ENCODE measurements around the gene USO1.
"Not testable (repeated sequence)": the region's sequence is repeated elsewhere in the genome, so short reads cannot be mapped to it uniquely, and the experiment has no call there.

Gene USO1

DNA sequence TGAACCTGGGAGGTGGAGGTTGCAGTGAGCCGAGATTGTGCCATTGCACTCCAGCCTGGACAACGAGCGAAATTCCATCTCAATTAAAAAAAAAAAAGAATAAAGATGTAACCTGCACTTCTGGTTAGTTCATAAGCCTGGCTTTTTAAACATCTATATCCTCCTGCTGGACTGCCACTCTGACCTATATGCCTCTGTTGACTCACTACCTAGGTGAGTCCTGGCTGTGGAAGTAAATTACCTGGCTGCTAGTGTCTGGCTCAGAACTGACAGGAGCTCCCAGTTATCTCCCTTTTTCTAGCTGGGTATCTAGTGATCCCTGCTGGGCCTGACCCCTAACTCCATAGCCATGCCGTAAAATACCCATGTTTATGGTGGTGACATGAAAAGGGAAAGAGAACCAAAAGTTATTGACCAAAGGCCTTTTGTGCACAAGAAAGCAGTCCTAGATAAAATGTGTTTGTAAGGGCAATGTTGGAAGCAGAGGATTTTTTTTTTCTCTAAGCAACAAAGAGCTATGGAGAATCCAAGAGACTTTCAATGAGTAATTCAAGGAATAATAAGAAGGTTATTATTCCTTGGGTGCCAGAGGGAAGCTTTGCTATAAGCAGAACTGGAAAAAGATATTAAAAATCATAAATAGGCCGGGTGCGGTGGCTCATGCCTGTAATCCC is 40.8 kb upstream of the USO1 start:
- TF ChIP-seq, protein P1, sequence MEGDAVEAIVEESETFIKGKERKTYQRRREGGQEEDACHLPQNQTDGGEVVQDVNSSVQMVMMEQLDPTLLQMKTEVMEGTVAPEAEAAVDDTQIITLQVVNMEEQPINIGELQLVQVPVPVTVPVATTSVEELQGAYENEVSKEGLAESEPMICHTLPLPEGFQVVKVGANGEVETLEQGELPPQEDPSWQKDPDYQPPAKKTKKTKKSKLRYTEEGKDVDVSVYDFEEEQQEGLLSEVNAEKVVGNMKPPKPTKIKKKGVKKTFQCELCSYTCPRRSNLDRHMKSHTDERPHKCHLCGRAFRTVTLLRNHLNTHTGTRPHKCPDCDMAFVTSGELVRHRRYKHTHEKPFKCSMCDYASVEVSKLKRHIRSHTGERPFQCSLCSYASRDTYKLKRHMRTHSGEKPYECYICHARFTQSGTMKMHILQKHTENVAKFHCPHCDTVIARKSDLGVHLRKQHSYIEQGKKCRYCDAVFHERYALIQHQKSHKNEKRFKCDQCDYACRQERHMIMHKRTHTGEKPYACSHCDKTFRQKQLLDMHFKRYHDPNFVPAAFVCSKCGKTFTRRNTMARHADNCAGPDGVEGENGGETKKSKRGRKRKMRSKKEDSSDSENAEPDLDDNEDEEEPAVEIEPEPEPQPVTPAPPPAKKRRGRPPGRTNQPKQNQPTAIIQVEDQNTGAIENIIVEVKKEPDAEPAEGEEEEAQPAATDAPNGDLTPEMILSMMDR (IDR thresholded peaks at IDR 0.05; ENCODE audit: low read depth, low read length), result no peak
- TF ChIP-seq MYC (IDR thresholded peaks at IDR 0.05; ENCODE audit: low read depth, low read length), result no peak
- TF ChIP-seq, protein P2, sequence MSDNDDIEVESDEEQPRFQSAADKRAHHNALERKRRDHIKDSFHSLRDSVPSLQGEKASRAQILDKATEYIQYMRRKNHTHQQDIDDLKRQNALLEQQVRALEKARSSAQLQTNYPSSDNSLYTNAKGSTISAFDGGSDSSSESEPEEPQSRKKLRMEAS (IDR thresholded peaks at IDR 0.05; ENCODE audit: low read depth, low read length), result no peak
- no peak for TF ChIP-seq POLR2A (IDR thresholded peaks at IDR 0.05; ENCODE audit: extremely low read depth, insufficient read length)
- no peak for DNase-seq (ENCODE audit: low read depth)
- H3K4me3 ChIP-seq (ENCODE audit: low read depth, low read length), result no peak overlapping the region

DNA sequence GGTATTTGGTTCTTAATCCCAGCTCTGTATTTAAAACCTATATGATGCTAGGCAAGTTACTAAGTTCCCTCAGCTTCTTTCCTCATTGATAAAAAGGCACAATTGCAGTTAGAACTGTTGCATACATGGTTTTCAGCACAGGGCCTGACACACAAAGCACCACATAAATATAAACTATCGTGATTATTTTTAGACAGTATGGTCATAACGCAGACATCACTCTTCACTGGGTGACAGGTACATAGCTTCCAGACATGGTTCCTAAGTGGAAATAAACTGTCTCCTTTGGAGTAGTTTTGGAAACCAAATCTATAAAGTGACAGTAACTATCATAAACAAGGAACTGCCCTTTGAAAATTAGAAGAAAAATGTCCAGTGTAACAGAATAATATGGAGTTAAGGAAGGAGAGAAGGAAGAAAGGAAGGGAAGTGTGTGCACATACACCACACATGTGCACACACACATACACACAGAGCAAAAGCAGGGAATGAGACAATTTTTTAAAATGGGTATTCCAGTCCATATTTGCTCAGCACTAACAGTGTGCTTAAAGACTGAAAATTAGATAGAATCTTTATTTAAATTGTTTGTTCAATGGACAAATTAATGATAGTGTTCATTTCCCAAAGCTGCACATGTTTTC is 38.7 kb upstream of the USO1 start:
- DNase-seq (ENCODE audit: low read depth), result no peak
- TF ChIP-seq POLR2A (IDR thresholded peaks at IDR 0.05; ENCODE audit: extremely low read depth, insufficient read length) (no peak), MYC (IDR thresholded peaks at IDR 0.05; ENCODE audit: low read depth, low read length) (no peak)
- TF ChIP-seq, protein P1 (IDR thresholded peaks at IDR 0.05; ENCODE audit: low read depth, low read length), result no peak
- H3K4me3 ChIP-seq (ENCODE audit: low read depth, low read length), result no peak overlapping the region

DNA sequence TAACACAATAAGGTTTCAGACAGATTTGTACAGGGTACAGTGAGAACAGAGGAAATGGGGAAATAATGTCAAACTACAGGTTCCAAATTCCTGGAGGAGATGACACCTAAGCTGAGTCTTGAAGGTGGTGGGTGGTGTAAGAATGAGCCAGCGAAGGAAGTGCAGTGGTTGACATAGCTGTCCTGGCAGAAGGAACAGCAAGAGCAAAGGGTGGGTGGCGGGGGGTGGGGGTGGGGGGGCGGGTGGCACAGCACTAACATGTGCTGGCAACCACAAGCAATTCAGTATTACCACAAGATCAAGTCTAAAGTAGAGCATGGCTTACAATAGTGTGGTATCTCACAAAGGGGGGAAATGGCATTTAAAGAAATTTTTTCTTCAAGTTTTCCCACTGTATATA is 38.0 kb upstream of the USO1 start:
- DNase-seq (ENCODE audit: low read depth), result no peak
- H3K4me3 ChIP-seq (ENCODE audit: low read depth, low read length), result no peak overlapping the region
- TF ChIP-seq MYC (IDR thresholded peaks at IDR 0.05; ENCODE audit: low read depth, low read length) (no peak), POLR2A (IDR thresholded peaks at IDR 0.05; ENCODE audit: extremely low read depth, insufficient read length) (no peak)
- TF ChIP-seq, protein P1 (IDR thresholded peaks at IDR 0.05; ENCODE audit: low read depth, low read length), result no peak
- TF ChIP-seq, protein P2 (IDR thresholded peaks at IDR 0.05; ENCODE audit: low read depth, low read length), result no peak

DNA sequence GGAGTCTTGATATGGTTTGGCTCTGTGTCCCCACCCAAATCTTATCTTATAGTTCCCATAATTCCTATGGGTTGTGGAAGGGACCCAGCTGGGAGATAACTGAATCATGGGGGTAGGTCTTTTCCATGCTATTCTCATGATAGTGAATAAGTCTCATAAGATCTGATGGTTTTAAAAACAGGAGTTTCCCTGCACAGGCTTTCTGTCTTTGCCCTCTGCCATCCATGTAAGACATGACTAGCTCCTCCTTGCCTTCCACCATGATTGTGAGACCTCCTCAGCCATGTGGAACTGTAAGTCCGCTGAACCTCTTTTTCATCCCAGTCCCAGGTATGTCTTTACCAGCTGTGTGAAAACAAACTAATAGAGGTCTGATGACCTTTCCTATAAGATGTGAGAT is 37.3 kb upstream of the USO1 start:
- not testable (repeated sequence) for H3K4me3 ChIP-seq (ENCODE audit: low read depth, low read length); DNase-seq (ENCODE audit: low read depth)

DNA sequence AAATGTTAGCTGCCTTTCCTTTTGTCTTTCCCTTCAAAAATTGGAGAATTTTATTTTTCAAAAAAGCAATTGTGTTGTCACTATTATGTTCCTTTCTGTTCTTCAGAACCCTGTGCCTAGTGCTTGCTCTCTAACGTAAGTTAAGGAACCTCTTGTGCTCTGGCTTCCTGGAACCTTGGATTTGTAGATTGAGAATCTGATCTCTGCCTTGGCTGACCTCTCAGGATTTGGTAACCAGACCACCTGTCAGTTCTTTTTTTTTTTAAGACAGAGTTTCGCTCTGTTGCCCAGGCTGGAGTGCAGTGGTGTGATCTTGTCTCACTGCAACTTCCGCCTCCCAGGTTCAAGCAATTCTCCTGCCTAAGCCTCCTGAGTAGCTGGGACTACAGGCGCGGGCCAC is 32.3 kb upstream of the USO1 start:
- H3K4me3 ChIP-seq (ENCODE audit: low read depth, low read length); DNase-seq (ENCODE audit: low read depth): not testable (repeated sequence)

DNA sequence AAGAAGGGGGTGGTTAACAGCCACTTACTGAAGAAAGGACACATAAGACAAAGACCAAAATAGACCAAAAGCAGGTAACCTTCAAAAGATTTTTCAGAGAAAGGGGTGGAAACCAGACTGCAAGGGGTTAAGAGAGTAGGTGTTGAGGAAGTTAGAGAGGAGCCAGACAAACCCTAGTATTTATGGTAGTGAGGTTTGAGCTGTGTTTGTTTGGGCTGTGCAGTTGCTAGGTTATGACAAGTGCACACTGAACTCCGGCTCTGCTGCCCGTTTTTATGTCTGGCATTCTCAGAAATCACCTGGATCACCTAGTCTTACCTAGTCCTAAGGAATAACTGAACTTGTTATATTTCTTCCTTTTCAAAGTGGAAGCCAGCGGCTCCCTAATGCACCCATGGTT is 28.3 kb upstream of the USO1 start:
- no peak overlapping the region for H3K4me3 ChIP-seq (ENCODE audit: low read depth, low read length)
- TF ChIP-seq MYC (IDR thresholded peaks at IDR 0.05; ENCODE audit: low read depth, low read length), result no peak
- TF ChIP-seq, protein P1 (IDR thresholded peaks at IDR 0.05; ENCODE audit: low read depth, low read length), result no peak
- no peak for TF ChIP-seq POLR2A (IDR thresholded peaks at IDR 0.05; ENCODE audit: extremely low read depth, insufficient read length)
- TF ChIP-seq, protein P2 (IDR thresholded peaks at IDR 0.05; ENCODE audit: low read depth, low read length), result no peak
- DNase-seq (ENCODE audit: low read depth), result no peak

DNA sequence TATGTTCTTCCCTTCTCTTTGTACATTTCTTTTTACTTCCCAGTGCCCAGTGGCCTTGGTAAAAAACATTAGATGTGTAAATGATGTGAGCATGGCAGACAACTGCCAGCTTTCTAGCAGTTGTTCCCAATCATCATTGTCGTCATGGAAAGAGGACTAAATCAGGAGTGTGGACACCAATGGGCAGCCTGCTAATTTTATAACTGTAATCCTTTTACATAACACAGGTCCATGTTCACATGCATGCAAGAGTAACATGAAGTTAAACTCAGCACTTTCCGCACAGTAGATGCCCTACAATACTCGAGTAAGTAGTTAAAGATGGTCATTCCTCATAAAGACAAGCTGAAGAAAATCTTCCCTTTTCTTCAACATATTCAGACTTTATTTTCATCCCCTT is 27.8 kb upstream of the USO1 start:
- TF ChIP-seq POLR2A (IDR thresholded peaks at IDR 0.05; ENCODE audit: extremely low read depth, insufficient read length) (no peak), MYC (IDR thresholded peaks at IDR 0.05; ENCODE audit: low read depth, low read length) (no peak)
- TF ChIP-seq, protein P1 (IDR thresholded peaks at IDR 0.05; ENCODE audit: low read depth, low read length), result no peak
- TF ChIP-seq, protein P2 (IDR thresholded peaks at IDR 0.05; ENCODE audit: low read depth, low read length), result no peak
- DNase-seq (ENCODE audit: low read depth), result no peak
- no peak overlapping the region for H3K4me3 ChIP-seq (ENCODE audit: low read depth, low read length)
